A673 (cell line): ENCODE measurements around the gene CATSPER4. TPM values are rescaled to one million over a fixed set of nuclear protein-coding genes. Genes with fewer than 3 reads are reported as not detected.

Experiments used
- BruUV-seq: library from RNA; stranded (reverse); fragments of 400-500 nt; replicated peaks from 2 replicates; lab custom pipeline; 2021; lab: Mats Ljungman, UMichigan
- CTCF ChIA-PET: fragments of 300-600 bp; sonication (Branson Sonifier 250); formaldehyde crosslinking; loops from one replicate; lab custom pipeline; 2022; ENCODE audit warnings: antibody characterized with exemption; lab: Charles Lee
- POLR2A ChIA-PET: fragments of 300-600 bp; sonication (Branson Sonifier 250); formaldehyde crosslinking; loops from one replicate; lab custom pipeline; 2022; ENCODE audit warnings: antibody characterized with exemption; ENCODE audit not compliant: low non-redundant PET; lab: Charles Lee
- DNase-seq: peaks from one replicate; pipeline ENCODE4 v3.0.0-alpha.2; 2015; ENCODE audit warnings: low spot score
- H3K27ac ChIP-seq: fragments of 200-600 bp; sonication (generic); 2 replicates; pipeline ENCODE4 v1.5.1; 2016; ENCODE audit warnings: mixed run types, low read depth, mild to moderate bottlenecking, mixed read lengths, antibody characterized with exemption, low read length; ENCODE audit not compliant: poor library complexity, severe bottlenecking
- H3K27me3 ChIP-seq: fragments of 200-600 bp; sonication (generic); replicated peaks from 2 replicates; pipeline ENCODE4 v1.6.1; 2017; ENCODE audit warnings: mixed run types, low read depth, mild to moderate bottlenecking, mixed read lengths, antibody characterized with exemption, low read length; ENCODE audit not compliant: insufficient read depth, poor library complexity
- H3K36me3 ChIP-seq: fragments of 200-600 bp; sonication (generic); 2 replicates; pipeline ENCODE4 v1.6.1; 2016; ENCODE audit warnings: mixed run types, mild to moderate bottlenecking, mixed read lengths, antibody characterized with exemption, low read length; ENCODE audit not compliant: insufficient read depth, poor library complexity, severe bottlenecking
- H3K4me1 ChIP-seq: fragments of 200-600 bp; sonication (generic); 2 replicates; pipeline ENCODE4 v1.6.1; 2017; ENCODE audit warnings: mixed run types, mild to moderate bottlenecking, mixed read lengths, antibody characterized with exemption, low read length; ENCODE audit not compliant: insufficient read depth, poor library complexity, severe bottlenecking
- H3K4me3 ChIP-seq: fragments of 200-600 bp; sonication (generic); 2 replicates; pipeline ENCODE4 v1.5.1; 2016; ENCODE audit warnings: low read depth, mixed run types, mild to moderate bottlenecking, mixed read lengths, low read length; ENCODE audit not compliant: poor library complexity, severe bottlenecking
- H3K9me3 ChIP-seq: fragments of 200-600 bp; sonication (generic); 2 replicates; pipeline ENCODE4 v1.6.1; 2016; ENCODE audit warnings: mixed run types, low read depth, mild to moderate bottlenecking, mixed read lengths, antibody characterized with exemption, low read length; ENCODE audit not compliant: poor library complexity, severe bottlenecking
- CTCF ChIP-seq: fragments of 300-800, 200-600 bp; sonication (generic); conservative IDR thresholded peaks from 2 replicates; pipeline ENCODE4 v1.5.1; 2017; ENCODE audit warnings: low read depth, mild to moderate bottlenecking, antibody characterized with exemption, low read length, moderate library complexity, mixed read lengths
- EZH2 ChIP-seq: fragments of 200-600 bp; sonication (generic); IDR thresholded peaks from 2 replicates; pipeline ENCODE4 v1.6.1; 2017; ENCODE audit warnings: borderline replicate concordance, low read depth, mild to moderate bottlenecking, mixed read lengths, antibody characterized with exemption, low read length; ENCODE audit not compliant: poor library complexity, severe bottlenecking
- intact Hi-C: fragments of 100-400 bp; cut with micrococcal nuclease; formaldehyde crosslinking; loops from one replicate; pipeline ENCODE4 v1.10.0; 2022; ENCODE audit not compliant: unreplicated experiment
- total RNA-seq: library from RNA; stranded (reverse); gene quantifications from 2 replicates; pipeline ENCODE4 v1.2.3, GENCODE V29; 2021

The CATSPER4 gene
- total RNA-seq, 1 experiment from 2014 or later: not detected

GRCh38 chr1:26188477-26188876, 1.9 kb upstream of the CATSPER4 start:
- DNase-seq: no peak
- H3K27me3 ChIP-seq: no peaks in the 10 kb centered on the region
- H3K27ac ChIP-seq: no peak overlapping the region
- H3K36me3 ChIP-seq: no peaks in the 10 kb centered on the region
- H3K4me1 ChIP-seq: no peaks in the 10 kb centered on the region
- no peak overlapping the region for H3K4me3 ChIP-seq
- no peaks in the 10 kb centered on the region for H3K9me3 ChIP-seq
- intact Hi-C loops: no loop called here
- ChIA-PET CTCF (no interaction called here), POLR2A (no interaction called here)
- BruUV-seq: no TSS peak
- no peak for TF ChIP-seq CTCF
- no peak for TF ChIP-seq EZH2

GRCh38 chr1:26189331-26189730, 1.1 kb upstream of the CATSPER4 start:
- Histone ChIP-seq H3K27me3 (no peaks in the 10 kb centered on the region), H3K4me3 (no peak overlapping the region), H3K9me3 (no peaks in the 10 kb centered on the region), H3K36me3 (no peaks in the 10 kb centered on the region), H3K27ac (no peak overlapping the region), H3K4me1 (no peaks in the 10 kb centered on the region)
- no peak for DNase-seq
- no peak for TF ChIP-seq EZH2
- no peak for TF ChIP-seq CTCF
- CTCF ChIA-PET: no interaction called here
- BruUV-seq: no TSS peak
- POLR2A ChIA-PET: no interaction called here
- intact Hi-C loops: no loop called here

GRCh38 chr1:26189751-26190275, 589 bp upstream of the CATSPER4 start:
- BruUV-seq: no TSS peak
- no peaks in the 10 kb centered on the region for H3K4me1 ChIP-seq
- H3K9me3 ChIP-seq: no peaks in the 10 kb centered on the region
- H3K27ac ChIP-seq: no peak overlapping the region
- ChIA-PET POLR2A (no interaction called here), CTCF (interaction anchor here (0.9 to 1.0 kb wide), 2 partner anchors 44 to 132 kb away, joined by 3 to 4 read pairs; partner anchors contain the start of gene CEP85)
- intact Hi-C loops: no loop called here
- no peak overlapping the region for H3K4me3 ChIP-seq
- DNase-seq: no peak
- TF ChIP-seq EZH2 (no peak), CTCF (no peak)
- no peaks in the 10 kb centered on the region for H3K36me3 ChIP-seq
- H3K27me3 ChIP-seq: no peaks in the 10 kb centered on the region
